Measurements from ENCODE around the gene LRCH3. TPM values are rescaled to one million over a fixed set of nuclear protein-coding genes. Genes with fewer than 3 reads are reported as not detected.

Gene LRCH3
- total RNA-seq (2014; rRNA removed; shearing (Covaris generic)) = 23.0 and 23.8 TPM in 2 replicates

GRCh38 chr3:197791113-197791891 is at the start of gene LRCH3:
Gene LRCH3 (plus strand): TSS chr3:197791254. CDS start chr3:197791279, 25 bp downstream.
- peak; percentile 57 for DNase-seq (ENCODE audit: low spot score)

- no peak for DNase-seq (ENCODE audit: low spot score)
Observed at GRCh38 chr3:197742787-197743186, 48.3 kb upstream of the LRCH3 start.

- no peak for DNase-seq (ENCODE audit: low spot score)
Observed at GRCh38 chr3:197746209-197746608, 44.8 kb upstream of the LRCH3 start.

GRCh38 chr3:197746801-197747237 is 44.2 kb upstream of the LRCH3 start:
- DNase-seq (ENCODE audit: low spot score) = no peak

- DNase-seq (ENCODE audit: low spot score) = no peak
Observed at GRCh38 chr3:197748597-197749314, 42.3 kb upstream of the LRCH3 start.

- DNase-seq (ENCODE audit: low spot score) = peak; percentile 38
Observed at GRCh38 chr3:197749315-197749600, 41.8 kb upstream of the LRCH3 start.

GRCh38 chr3:197749601-197750395 is 41.3 kb upstream of the LRCH3 start, which contains the start of gene FYTTD1:
Gene FYTTD1 (plus strand): TSS chr3:197749883. CDS start chr3:197749972, 89 bp downstream.
- DNase-seq (ENCODE audit: low spot score) = peak; percentile 72

- DNase-seq (ENCODE audit: low spot score) = peak; percentile 41
Observed at GRCh38 chr3:197750396-197750831, 40.6 kb upstream of the LRCH3 start.

GRCh38 chr3:197750858-197751737 is 40.0 kb upstream of the LRCH3 start:
- DNase-seq (ENCODE audit: low spot score) = peak; percentile 29

- no peak for DNase-seq (ENCODE audit: low spot score)
Observed at GRCh38 chr3:197752107-197752506, 38.9 kb upstream of the LRCH3 start.

GRCh38 chr3:197753263-197753662 is 37.8 kb upstream of the LRCH3 start:
- no peak for DNase-seq (ENCODE audit: low spot score)

GRCh38 chr3:197756704-197757103 is 34.4 kb upstream of the LRCH3 start:
- no peak for DNase-seq (ENCODE audit: low spot score)

GRCh38 chr3:197758512-197758911 is 32.5 kb upstream of the LRCH3 start:
- no peak for DNase-seq (ENCODE audit: low spot score)

GRCh38 chr3:197761784-197762183 is 29.3 kb upstream of the LRCH3 start:
- no peak for DNase-seq (ENCODE audit: low spot score)

GRCh38 chr3:197775317-197775716 is 15.7 kb upstream of the LRCH3 start:
- no peak for DNase-seq (ENCODE audit: low spot score)

GRCh38 chr3:197782230-197782629 is 8.8 kb upstream of the LRCH3 start:
- no peak for DNase-seq (ENCODE audit: low spot score)

- no peak for DNase-seq (ENCODE audit: low spot score)
Observed at GRCh38 chr3:197784019-197784585, 7.0 kb upstream of the LRCH3 start.

- DNase-seq (ENCODE audit: low spot score) = no peak
Observed at GRCh38 chr3:197787412-197787811, 3.6 kb upstream of the LRCH3 start.

- no peak for DNase-seq (ENCODE audit: low spot score)
Observed at GRCh38 chr3:197789309-197789708, 1.7 kb upstream of the LRCH3 start.

- no peak for DNase-seq (ENCODE audit: low spot score)
Observed at GRCh38 chr3:197790033-197790432, 1.0 kb upstream of the LRCH3 start.

All from A172 (cell line).